Neutrophil (primary cell): ENCODE measurements around the gene KIF1B.
"Not testable (repeated sequence)": the region's sequence is repeated elsewhere in the genome, so short reads cannot be mapped to it uniquely, and the experiment has no call there.

Experiments
- H3K27ac ChIP-seq: fragments of 200-600 bp; sonication (generic); 2 replicates; pipeline ENCODE4 v1.5.1; 2016; ENCODE audit warnings: mild to moderate bottlenecking, moderate library complexity
- H3K27me3 ChIP-seq: fragments of 200-600 bp; sonication (generic); 2 replicates; pipeline ENCODE4 v1.6.0; 2016; ENCODE audit warnings: mild to moderate bottlenecking
- H3K36me3 ChIP-seq: fragments of 200-600 bp; sonication (generic); 2 replicates; pipeline ENCODE4 v1.5.1; 2017
- H3K4me1 ChIP-seq, 2 experiments: fragments of 200-600 bp in 1 of 2; sonication (generic) in 1 of 2; 1 replicate in 1 of 2; 2 replicates in 1 of 2; pipeline versions ENCODE4 v1.5.1 to v1.6.1; 2013 to 2016; ENCODE audit warnings: low read depth in 1 of 2, low read length in 1 of 2, mild to moderate bottlenecking in 1 of 2, moderate library complexity in 1 of 2; ENCODE audit not compliant: control insufficient read depth in 1 of 2, insufficient read depth in 1 of 2
- H3K4me3 ChIP-seq, 2 experiments: fragments of 200-600 bp in 1 of 2; sonication (generic) in 1 of 2; 1 replicate in 1 of 2; 2 replicates in 1 of 2; pipeline ENCODE4 v1.5.1; 2013 to 2016; ENCODE audit warnings: low read depth in 1 of 2, low read length in 1 of 2, mild to moderate bottlenecking in 1 of 2, moderate library complexity in 1 of 2
- H3K9me3 ChIP-seq: fragments of 200-600 bp; sonication (generic); 2 replicates; pipeline ENCODE4 v1.5.1; 2016
- CTCF ChIP-seq: fragments of 200-600 bp; sonication (generic); IDR thresholded peaks from 2 replicates; pipeline ENCODE4 v1.5.1; 2016; ENCODE audit warnings: antibody characterized with exemption

Gene KIF1B

GRCh38 chr1:10253149-10253548 is 42.8 kb downstream of the KIF1B start:
- TF ChIP-seq CTCF: no peak
- peaks cover 18% of the 10 kb centered on the region for H3K36me3 ChIP-seq
- no peak overlapping the region for H3K4me3 ChIP-seq
- H3K27ac ChIP-seq: peak overlapping the region; percentile 64
- H3K9me3 ChIP-seq: no peaks in the 10 kb centered on the region
- H3K27me3 ChIP-seq: no peaks in the 10 kb centered on the region
- H3K4me1 ChIP-seq: peaks cover 40 to 44% of the 10 kb centered on the region in 2 experiments

- no peak overlapping the region for H3K4me3 ChIP-seq
- H3K9me3 ChIP-seq: no peaks in the 10 kb centered on the region
- TF ChIP-seq CTCF: no peak
- peaks cover 40 to 41% of the 10 kb centered on the region in 2 experiments for H3K4me1 ChIP-seq
- no peaks in the 10 kb centered on the region for H3K27me3 ChIP-seq
- H3K36me3 ChIP-seq: peaks cover 24% of the 10 kb centered on the region
- H3K27ac ChIP-seq: peak overlapping the region; percentile 64
Observed at GRCh38 chr1:10253755-10254154, 43.4 kb downstream of the KIF1B start.

- peaks cover 52% of the 10 kb centered on the region for H3K36me3 ChIP-seq
- peaks cover 18 to 21% of the 10 kb centered on the region in 2 experiments for H3K4me1 ChIP-seq
Observed at GRCh38 chr1:10257851-10258250, 47.5 kb downstream of the KIF1B start.

GRCh38 chr1:10259547-10259946 is 49.2 kb downstream of the KIF1B start:
- not testable (repeated sequence) for H3K9me3 ChIP-seq, H3K27me3 ChIP-seq, H3K4me3 ChIP-seq, H3K27ac ChIP-seq
- H3K36me3 ChIP-seq: peaks cover 55% of the 10 kb centered on the region
- peaks cover 24 to 28% of the 10 kb centered on the region in 2 experiments for H3K4me1 ChIP-seq

More at GRCh38 chr1:10257851-10258250, 47.5 kb downstream of the KIF1B start:
- H3K27me3 ChIP-seq: no peaks in the 10 kb centered on the region
- H3K4me3 ChIP-seq: no peak overlapping the region
- peak overlapping the region; percentile 62 for H3K27ac ChIP-seq
- H3K9me3 ChIP-seq: no peaks in the 10 kb centered on the region
- TF ChIP-seq CTCF: no peak

- Histone ChIP-seq H3K27me3 (no peaks in the 10 kb centered on the region), H3K27ac (peak overlapping the region; percentile 81), H3K4me3 (peak overlapping the region; percentile 23), H3K36me3 (peaks cover 51% of the 10 kb centered on the region), H3K4me1 (peaks cover 34 to 40% of the 10 kb centered on the region in 2 experiments), H3K9me3 (no peaks in the 10 kb centered on the region)
- no peak for TF ChIP-seq CTCF
Observed at GRCh38 chr1:10263450-10264082, 53.2 kb downstream of the KIF1B start.

- Histone ChIP-seq H3K4me3 (no peak overlapping the region), H3K27me3 (no peaks in the 10 kb centered on the region), H3K4me1 (peaks cover 34 to 40% of the 10 kb centered on the region in 2 experiments), H3K9me3 (no peaks in the 10 kb centered on the region), H3K36me3 (peaks cover 57% of the 10 kb centered on the region), H3K27ac (peak overlapping the region; percentile 81)
- no peak for TF ChIP-seq CTCF
Observed at GRCh38 chr1:10265027-10265426, 54.7 kb downstream of the KIF1B start.
